CD4-positive, alpha-beta memory T cell (primary cell): ENCODE results near the gene CDKN2B-AS1. TPM values are rescaled to one million over a fixed set of nuclear protein-coding genes. Genes with fewer than 3 reads are reported as not detected.

Experiments used
- CTCF ChIA-PET: fragments of 350-600 bp; sonication (Branson Sonifier 250); formaldehyde crosslinking; loops from one replicate; lab custom pipeline; 2021; ENCODE audit warnings: inconsistent platforms; ENCODE audit not compliant: partially characterized antibody; lab: Charles Lee
- POLR2A ChIA-PET: fragments of 350-600 bp; sonication (Branson Sonifier 250); formaldehyde crosslinking; loops from one replicate; lab custom pipeline; 2021; ENCODE audit not compliant: partially characterized antibody; lab: Charles Lee
- DNase-seq, 5 donors: peaks; one replicate each; pipeline versions ENCODE4 v3.0.0 to v3.0.0-alpha.2; 2020 to 2022; ENCODE audit warnings: mixed read lengths in 1 of 5
- H3K27ac ChIP-seq: one replicate; pipeline ENCODE4 v1.7.0; 2013; ENCODE audit warnings: low read depth, low read length
- H3K27me3 ChIP-seq: 2 replicates; pipeline ENCODE4 v1.7.0; 2013; ENCODE audit warnings: mild to moderate bottlenecking, low read length, moderate library complexity; ENCODE audit not compliant: insufficient read depth
- H3K36me3 ChIP-seq: 2 replicates; pipeline ENCODE4 v1.7.0; 2013; ENCODE audit warnings: mild to moderate bottlenecking, low read length, moderate library complexity; ENCODE audit not compliant: insufficient read depth
- H3K4me1 ChIP-seq: 2 replicates; pipeline ENCODE4 v1.7.0; 2013; ENCODE audit warnings: mild to moderate bottlenecking, low read length, moderate library complexity; ENCODE audit not compliant: insufficient read depth
- H3K4me3 ChIP-seq, 2 donors: one replicate each; pipeline ENCODE4 v1.7.0; 2013; ENCODE audit warnings: low read length in 2 of 2, mild to moderate bottlenecking in 1 of 2
- H3K9me3 ChIP-seq, 2 donors: one replicate each; pipeline ENCODE4 v1.7.0; 2013; ENCODE audit warnings: low read length in 2 of 2, control low read depth in 1 of 2; ENCODE audit not compliant: control insufficient read depth in 1 of 2
- H3K27ac Mint-ChIP-seq, 7 donors: one replicate each; pipeline ENCODE4 v1.8.0; 2020 to 2021; ENCODE audit warnings: mixed read lengths in 7 of 7, mild to moderate bottlenecking in 6 of 7, inconsistent platforms in 3 of 7, moderate library complexity in 3 of 7
- H3K27me3 Mint-ChIP-seq, 2 donors: one replicate each; pipeline ENCODE4 v1.8.0; 2020 to 2021; ENCODE audit warnings: mixed read lengths in 2 of 2
- H3K36me3 Mint-ChIP-seq, 2 donors: one replicate each; pipeline ENCODE4 v1.8.0; 2020 to 2021; ENCODE audit warnings: mixed read lengths in 2 of 2, inconsistent platforms in 1 of 2, mild to moderate bottlenecking in 1 of 2
- H3K4me1 Mint-ChIP-seq, 4 donors: one replicate each; pipeline ENCODE4 v1.8.0; 2020 to 2021; ENCODE audit warnings: mixed read lengths in 4 of 4, mild to moderate bottlenecking in 1 of 4
- H3K4me3 Mint-ChIP-seq, 8 donors: one replicate each; pipeline ENCODE4 v1.8.0; 2020 to 2021; ENCODE audit warnings: mixed read lengths in 8 of 8, mild to moderate bottlenecking in 7 of 8, moderate library complexity in 6 of 8, inconsistent platforms in 3 of 8
- H3K9me3 Mint-ChIP-seq, 8 donors: one replicate each; pipeline ENCODE4 v1.8.0; 2020 to 2021; ENCODE audit warnings: mixed read lengths in 8 of 8, mild to moderate bottlenecking in 5 of 8, inconsistent platforms in 3 of 8, moderate library complexity in 1 of 8
- intact Hi-C: fragments of 100-400 bp; cut with micrococcal nuclease; formaldehyde crosslinking; loops from one replicate; pipeline ENCODE4 v1.15.1; 2023
- polyA plus RNA-seq, 2 donors: library from polyadenylated mRNA; unstranded; fragments of 300-500 nt; fragmentation: Illumina TruSeq; gene quantifications; one replicate each; pipeline ENCODE4 v1.2.3, GENCODE V29; 2021
- total RNA-seq, 2 experiments: library from RNA; stranded (reverse); gene quantifications; one replicate each; pipeline ENCODE4 v1.2.3, GENCODE V29; 2021

Gene CDKN2B-AS1
- total and polyA plus RNA-seq, 4 experiments from 2014 or later = 0.11 to 2.2 (median 1.9) TPM; not detected in 1

GRCh38 chr9:22030101-22030598, 35.6 kb downstream of the CDKN2B-AS1 start:
- POLR2A ChIA-PET = no interaction called here
- H3K4me1 ChIP-seq = no peaks in the 10 kb centered on the region
- no peaks in the 10 kb centered on the region for H3K36me3 ChIP-seq
- peaks cover 0 to 6% (median 0%) of the 10 kb centered on the region in 4 donors for H3K4me1 Mint-ChIP-seq
- H3K27me3 Mint-ChIP-seq = no peaks in the 10 kb centered on the region
- no peak overlapping the region for H3K4me3 ChIP-seq
- CTCF ChIA-PET = interaction anchor here (0.9 to 2.6 kb wide), 3 partner anchors 22 to 222 kb away, joined by 3 to 9 read pairs (median 8); partner anchors contain the start of gene CDKN2B
- DNase-seq = no peak
- H3K27ac ChIP-seq = no peak overlapping the region
- no peaks in the 10 kb centered on the region for H3K9me3 Mint-ChIP-seq
- no peaks in the 10 kb centered on the region for H3K9me3 ChIP-seq
- intact Hi-C loops = no loop called here
- no peaks in the 10 kb centered on the region for H3K36me3 Mint-ChIP-seq
- no peaks in the 10 kb centered on the region for H3K27me3 ChIP-seq
- no peak overlapping the region for H3K27ac Mint-ChIP-seq
- H3K4me3 Mint-ChIP-seq = no peak overlapping the region

- no peak for DNase-seq
- Histone ChIP-seq H3K27me3 (no peaks in the 10 kb centered on the region), H3K4me3 (no peak overlapping the region), H3K36me3 (no peaks in the 10 kb centered on the region), H3K4me1 (no peaks in the 10 kb centered on the region), H3K27ac (no peak overlapping the region), H3K9me3 (no peaks in the 10 kb centered on the region)
- H3K9me3 Mint-ChIP-seq = no peaks in the 10 kb centered on the region
- intact Hi-C loops = no loop called here
- no peaks in the 10 kb centered on the region for H3K36me3 Mint-ChIP-seq
- H3K27me3 Mint-ChIP-seq = no peaks in the 10 kb centered on the region
- H3K27ac Mint-ChIP-seq = peak overlapping the region in 1 of 7 donors; percentile 17
- peaks cover 0 to 14% (median 2%) of the 10 kb centered on the region in 4 donors for H3K4me1 Mint-ChIP-seq
- H3K4me3 Mint-ChIP-seq = no peak overlapping the region
- ChIA-PET CTCF (interaction anchor here (1.3 to 2.6 kb wide), 3 partner anchors 16 to 218 kb away, joined by 3 to 9 read pairs (median 8); partner anchors contain the start of gene CDKN2B), POLR2A (no interaction called here)
Observed at GRCh38 chr9:22031655-22032411, 37.2 kb downstream of the CDKN2B-AS1 start.

- H3K36me3 ChIP-seq = no peaks in the 10 kb centered on the region
- intact Hi-C loops = no loop called here
- POLR2A ChIA-PET = no interaction called here
- no peaks in the 10 kb centered on the region for H3K9me3 ChIP-seq
- peaks cover 3% of the 10 kb centered on the region for H3K4me1 ChIP-seq
- Mint-ChIP-seq H3K27me3 (no peaks in the 10 kb centered on the region), H3K9me3 (no peaks in the 10 kb centered on the region), H3K36me3 (no peaks in the 10 kb centered on the region), H3K4me3 (no peak overlapping the region), H3K4me1 (peaks cover 0 to 14% (median 3%) of the 10 kb centered on the region in 4 donors), H3K27ac (no peak overlapping the region)
- H3K4me3 ChIP-seq = no peak overlapping the region
- CTCF ChIA-PET = interaction anchor here (2.6 kb wide), 1 partner anchor 25 kb away, joined by 9 read pairs; the partner anchor contains the start of gene CDKN2B
- H3K27me3 ChIP-seq = no peaks in the 10 kb centered on the region
- H3K27ac ChIP-seq = no peak overlapping the region
- DNase-seq = no peak
Observed at GRCh38 chr9:22033012-22033630, 38.5 kb downstream of the CDKN2B-AS1 start.

GRCh38 chr9:22035591-22036011, 41.0 kb downstream of the CDKN2B-AS1 start:
- H3K27me3 Mint-ChIP-seq = no peaks in the 10 kb centered on the region

DNA sequence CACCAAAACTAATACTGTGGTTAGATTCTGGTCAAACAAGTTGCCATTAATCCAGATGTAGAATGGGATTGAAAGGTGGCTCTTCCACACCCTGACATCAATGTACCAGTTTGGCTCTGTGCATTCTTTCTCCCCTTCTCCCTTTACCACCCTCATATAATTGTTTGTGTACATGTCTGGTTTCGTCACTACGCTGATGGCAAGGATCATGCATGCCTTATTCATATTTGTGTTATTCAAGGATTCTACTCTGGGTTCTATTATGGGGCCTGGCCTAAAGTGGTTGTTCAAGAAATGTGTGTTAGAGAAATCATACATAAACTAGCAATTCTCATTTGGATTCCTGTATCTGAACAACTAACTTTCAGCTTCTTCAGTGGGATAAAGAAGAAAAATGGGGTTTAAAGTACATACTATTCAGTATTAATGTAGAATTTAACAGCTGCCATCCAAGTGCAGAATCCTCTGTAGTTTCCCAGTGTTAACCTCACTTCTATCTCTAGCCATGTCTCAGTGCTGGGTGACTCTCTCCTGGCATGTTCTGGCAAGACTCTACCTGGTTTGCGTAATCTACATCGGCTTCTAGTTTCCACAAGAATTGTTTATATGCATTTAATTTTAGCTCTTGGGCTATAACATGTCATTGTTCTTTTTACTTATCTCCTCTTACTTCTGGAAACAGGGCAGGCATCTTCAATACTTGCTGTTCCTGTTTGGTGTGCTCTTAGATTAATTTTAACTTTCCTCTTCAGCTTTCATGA, 42.5 kb downstream of the CDKN2B-AS1 start:
- peak overlapping the region in 1 of 7 donors; percentile 10 for H3K27ac Mint-ChIP-seq

More at GRCh38 chr9:22035591-22036011, 41.0 kb downstream of the CDKN2B-AS1 start:
- POLR2A ChIA-PET = interaction anchor here (0.6 kb wide), 1 partner anchor 9 kb away, joined by 3 read pairs; no protein-coding TSS in a partner anchor
- Mint-ChIP-seq H3K27ac (no peak overlapping the region), H3K9me3 (no peaks in the 10 kb centered on the region), H3K36me3 (no peaks in the 10 kb centered on the region), H3K4me3 (no peak overlapping the region), H3K4me1 (peaks cover 0 to 14% (median 4%) of the 10 kb centered on the region in 4 donors)
- no peak for DNase-seq
- intact Hi-C loops = loop anchor here (5.0 kb wide), 2 partner anchors 82 to 417 kb away; no protein-coding TSS in a partner anchor
- CTCF ChIA-PET = interaction anchor here (3.1 to 14.7 kb wide), 3 partner anchors 18 to 224 kb away, joined by 9 to 349 read pairs (median 55); partner anchors contain the start of gene CDKN2B
- H3K27me3 ChIP-seq = no peaks in the 10 kb centered on the region
- H3K9me3 ChIP-seq = no peaks in the 10 kb centered on the region
- H3K36me3 ChIP-seq = no peaks in the 10 kb centered on the region
- peaks cover 7% of the 10 kb centered on the region for H3K4me1 ChIP-seq
- H3K27ac ChIP-seq = no peak overlapping the region
- H3K4me3 ChIP-seq = no peak overlapping the region

GRCh38 chr9:22037954-22038690, 43.5 kb downstream of the CDKN2B-AS1 start:
- intact Hi-C loops = loop anchor here (1.0 to 5.0 kb wide), 4 partner anchors 30 to 414 kb away; no protein-coding TSS in a partner anchor
- ChIA-PET CTCF (interaction anchor here (0.8 to 14.7 kb wide), 21 partner anchors 8 to 250 kb away, joined by 3 to 349 read pairs (median 3); partner anchors contain the start of genes CDKN2B and MTAP), POLR2A (interaction anchor here (2.2 kb wide), 1 partner anchor 225 kb away, joined by 10 read pairs; no protein-coding TSS in a partner anchor)
- Histone ChIP-seq H3K27ac (no peak overlapping the region), H3K4me1 (peaks cover 11% of the 10 kb centered on the region), H3K4me3 (no peak overlapping the region), H3K9me3 (no peaks in the 10 kb centered on the region), H3K36me3 (no peaks in the 10 kb centered on the region), H3K27me3 (no peaks in the 10 kb centered on the region)
- no peaks in the 10 kb centered on the region for H3K27me3 Mint-ChIP-seq
- no peak overlapping the region for H3K27ac Mint-ChIP-seq
- DNase-seq = peak in 4 of 5 donors; percentile 22 to 39 (median 32)
- H3K36me3 Mint-ChIP-seq = no peaks in the 10 kb centered on the region
- H3K4me3 Mint-ChIP-seq = no peak overlapping the region
- H3K9me3 Mint-ChIP-seq = no peaks in the 10 kb centered on the region
- peaks cover 0 to 8% (median 4%) of the 10 kb centered on the region in 4 donors for H3K4me1 Mint-ChIP-seq

More for the DNA sequence above, 42.5 kb downstream of the CDKN2B-AS1 start:
- Mint-ChIP-seq H3K4me3 (no peak overlapping the region), H3K27me3 (no peaks in the 10 kb centered on the region), H3K4me1 (peaks cover 0 to 10% (median 4%) of the 10 kb centered on the region in 4 donors), H3K9me3 (no peaks in the 10 kb centered on the region), H3K36me3 (no peaks in the 10 kb centered on the region)
- no peaks in the 10 kb centered on the region for H3K9me3 ChIP-seq
- no peaks in the 10 kb centered on the region for H3K36me3 ChIP-seq
- H3K27me3 ChIP-seq = no peaks in the 10 kb centered on the region
- ChIA-PET POLR2A (interaction anchor here (2.2 kb wide), 1 partner anchor 224 kb away, joined by 10 read pairs; no protein-coding TSS in a partner anchor), CTCF (interaction anchor here (0.8 to 14.7 kb wide), 18 partner anchors 9 to 571 kb away, joined by 3 to 349 read pairs (median 3); partner anchors contain the start of genes CDKN2B and MTAP)
- H3K27ac ChIP-seq = no peak overlapping the region
- peaks cover 11% of the 10 kb centered on the region for H3K4me1 ChIP-seq
- no peak overlapping the region for H3K4me3 ChIP-seq
- DNase-seq = no peak
- intact Hi-C loops = loop anchor here (5.0 kb wide), 2 partner anchors 80 to 415 kb away; no protein-coding TSS in a partner anchor
